Measurements from ENCODE around the gene CNIH4. TPM values are rescaled to one million over a fixed set of nuclear protein-coding genes. Genes with fewer than 3 reads are reported as not detected.

CNIH4 gene
- total and polyA plus RNA-seq, 10 of the 15 experiments (the other 5 are each of a cell fraction or from before 2014, with no cell fraction given) = 23.2 to 173 (median 51.4) TPM

DNA sequence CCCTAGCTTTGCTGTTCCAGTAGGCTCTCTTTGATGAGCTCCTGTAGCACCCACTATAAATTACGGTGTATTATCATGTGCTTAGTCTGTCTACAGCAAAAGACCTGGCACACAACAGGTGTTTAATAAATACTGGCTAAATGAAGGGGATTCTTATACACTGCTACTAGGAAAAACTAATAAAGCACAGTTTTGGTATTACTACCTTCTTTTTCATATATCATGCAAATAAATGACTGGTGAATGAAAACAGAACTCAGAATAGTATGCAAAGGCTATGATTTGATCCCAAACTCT lies 51.6 kb downstream of the CNIH4 start (continued):
- no peak for TF ChIP-seq IKZF1 (conservative IDR thresholded peaks at IDR 0.05)
- TF ChIP-seq YY1 (IDR thresholded peaks at IDR 0.05; ENCODE audit: low read depth, low read length) = no peak

DNA sequence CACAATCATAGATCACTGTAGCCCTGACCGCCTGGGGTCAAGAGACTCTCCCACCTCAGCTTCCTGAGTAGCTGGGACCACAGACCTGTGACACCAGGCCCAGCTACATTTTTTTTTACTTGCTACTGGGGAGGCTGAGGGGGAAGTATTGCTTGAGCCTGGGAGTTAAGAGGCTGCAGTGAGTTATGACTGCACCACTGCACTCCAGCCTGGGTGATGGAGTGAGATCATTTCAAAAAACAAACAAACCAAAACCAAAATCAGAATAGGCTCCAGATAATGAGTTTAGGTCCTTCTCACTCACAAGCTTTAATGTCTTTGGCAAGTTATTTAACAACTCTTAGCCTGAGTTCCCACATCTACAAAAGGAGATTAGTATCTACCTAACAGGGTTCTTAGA lies 55.1 kb downstream of the CNIH4 start:
- WGBS (ENCODE audit: insufficient coverage, insufficient replicate concordance, low lambda C conversion rate, missing lambda C conversion rate) = 100% methylated on average over 1 of the region's 1 CpG
- H3K4me2 ChIP-seq (ENCODE audit: control insufficient read depth, insufficient read depth) = no peak overlapping the region
- no peaks in the 10 kb centered on the region for H4K20me1 ChIP-seq (ENCODE audit: control insufficient read depth, insufficient read depth)
- H3K9me3 ChIP-seq (replicated peaks; ENCODE audit: control insufficient read depth, insufficient read depth, low read length) = no peaks in the 10 kb centered on the region
- no TSS peak for BruUV-seq (replicated peaks)
- no peaks in the 10 kb centered on the region for H3K4me1 ChIP-seq (ENCODE audit: control insufficient read depth, insufficient read depth, low read length)
- ChIA-PET CTCF (interaction anchor here (1.2 to 2.7 kb wide), 3 partner anchors 16 to 511 kb away, joined by 3 to 9 read pairs (median 3); no protein-coding TSS in a partner anchor), POLR2A (interaction anchor here (0.6 to 1.0 kb wide), 3 partner anchors 23 to 43 kb away, joined by 3 to 5 read pairs (median 4); partner anchors contain the start of gene WDR26), RAD21 (ENCODE audit: unreplicated experiment) (interaction anchor here (0.8 kb wide), 1 partner anchor 45 kb away, joined by 3 read pairs; no protein-coding TSS in a partner anchor), SMC1A (ENCODE audit: uncharacterized antibody, unreplicated experiment) (interaction anchor here (1.4 to 2.4 kb wide), 2 partner anchors 9 to 16 kb away, joined by 6 to 11 read pairs; no protein-coding TSS in a partner anchor)
- intact Hi-C loops (cut with micrococcal nuclease; ENCODE audit: unreplicated experiment) (no loop called here), in situ Hi-C loops (cut with MboI) (no loop called here)
- DNase-seq (ENCODE audit: low read depth, low spot score) (no peak), FAIRE-seq (no peak), ATAC-seq (peak; percentile 45)
- H3K79me2 ChIP-seq (ENCODE audit: control insufficient read depth, insufficient read depth, low read length) = no peaks in the 10 kb centered on the region; the same call in 1 of the 2 replicates
- H3K27me3 ChIP-seq (replicated peaks in 1 of 2; ENCODE audit: control insufficient read depth in 2 of 2, insufficient read depth in 2 of 2, low read length in 1 of 2) = no peaks in the 10 kb centered on the region
- peaks cover 0 to 11% of the 10 kb centered on the region in 2 experiments; a peak in 3 of 4 replicates for H3K36me3 ChIP-seq (ENCODE audit: control insufficient read depth in 2 of 2, insufficient read depth in 2 of 2, low read length in 1 of 2)
- no peak overlapping the region for H3K9ac ChIP-seq (ENCODE audit: control insufficient read depth, insufficient read depth, low read length)
- H3K4me3 ChIP-seq = no peak overlapping the region
- TF ChIP-seq POLR2AphosphoS5 (IDR thresholded peaks at IDR 0.05; ENCODE audit: low read length) = 0 out of 2 replicates have a peak, but pooled peaks have one; percentile 34
- TF ChIP-seq RFX5 (IDR thresholded peaks at IDR 0.05; ENCODE audit: low read depth, low read length) = no peak
- no peak overlapping the region for H2AFZ ChIP-seq (ENCODE audit: control insufficient read depth, low read depth, low read length)
- H3K27ac ChIP-seq (ENCODE audit: control insufficient read depth, insufficient read depth) = no peak overlapping the region; the same call in 1 of the 2 replicates

DNA sequence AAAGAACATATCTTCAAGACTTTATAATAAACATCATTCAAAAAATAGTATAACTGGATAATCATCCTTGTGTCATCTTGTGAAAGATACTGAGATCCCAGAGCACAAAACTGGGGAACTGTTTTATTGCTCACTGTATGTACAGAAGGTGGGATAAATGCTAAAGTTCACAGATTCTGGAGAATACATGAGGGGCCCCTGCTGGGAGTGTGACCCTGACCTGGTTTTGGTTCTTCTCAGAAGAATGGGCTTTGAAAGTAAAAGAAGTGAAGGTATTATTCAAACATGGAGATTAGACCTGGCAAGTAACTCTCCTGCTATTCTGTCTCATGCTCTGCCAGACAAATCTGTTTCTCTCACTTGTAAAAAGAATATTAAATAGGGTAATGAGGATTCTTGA lies 63.4 kb downstream of the CNIH4 start:
- no peak for TF ChIP-seq SIX5 (IDR thresholded peaks at IDR 0.05; ENCODE audit: low read depth, low read length, severe bottlenecking)
- 0 out of 2 replicates have a peak, but pooled peaks have one; percentile 25 for TF ChIP-seq POLR2AphosphoS2 (IDR thresholded peaks at IDR 0.05; ENCODE audit: low read depth, low read length)
- TF ChIP-seq POU2F2 (IDR thresholded peaks at IDR 0.05; ENCODE audit: borderline replicate concordance, low read depth, low read length) = no peak
- TF ChIP-seq, protein P1, sequence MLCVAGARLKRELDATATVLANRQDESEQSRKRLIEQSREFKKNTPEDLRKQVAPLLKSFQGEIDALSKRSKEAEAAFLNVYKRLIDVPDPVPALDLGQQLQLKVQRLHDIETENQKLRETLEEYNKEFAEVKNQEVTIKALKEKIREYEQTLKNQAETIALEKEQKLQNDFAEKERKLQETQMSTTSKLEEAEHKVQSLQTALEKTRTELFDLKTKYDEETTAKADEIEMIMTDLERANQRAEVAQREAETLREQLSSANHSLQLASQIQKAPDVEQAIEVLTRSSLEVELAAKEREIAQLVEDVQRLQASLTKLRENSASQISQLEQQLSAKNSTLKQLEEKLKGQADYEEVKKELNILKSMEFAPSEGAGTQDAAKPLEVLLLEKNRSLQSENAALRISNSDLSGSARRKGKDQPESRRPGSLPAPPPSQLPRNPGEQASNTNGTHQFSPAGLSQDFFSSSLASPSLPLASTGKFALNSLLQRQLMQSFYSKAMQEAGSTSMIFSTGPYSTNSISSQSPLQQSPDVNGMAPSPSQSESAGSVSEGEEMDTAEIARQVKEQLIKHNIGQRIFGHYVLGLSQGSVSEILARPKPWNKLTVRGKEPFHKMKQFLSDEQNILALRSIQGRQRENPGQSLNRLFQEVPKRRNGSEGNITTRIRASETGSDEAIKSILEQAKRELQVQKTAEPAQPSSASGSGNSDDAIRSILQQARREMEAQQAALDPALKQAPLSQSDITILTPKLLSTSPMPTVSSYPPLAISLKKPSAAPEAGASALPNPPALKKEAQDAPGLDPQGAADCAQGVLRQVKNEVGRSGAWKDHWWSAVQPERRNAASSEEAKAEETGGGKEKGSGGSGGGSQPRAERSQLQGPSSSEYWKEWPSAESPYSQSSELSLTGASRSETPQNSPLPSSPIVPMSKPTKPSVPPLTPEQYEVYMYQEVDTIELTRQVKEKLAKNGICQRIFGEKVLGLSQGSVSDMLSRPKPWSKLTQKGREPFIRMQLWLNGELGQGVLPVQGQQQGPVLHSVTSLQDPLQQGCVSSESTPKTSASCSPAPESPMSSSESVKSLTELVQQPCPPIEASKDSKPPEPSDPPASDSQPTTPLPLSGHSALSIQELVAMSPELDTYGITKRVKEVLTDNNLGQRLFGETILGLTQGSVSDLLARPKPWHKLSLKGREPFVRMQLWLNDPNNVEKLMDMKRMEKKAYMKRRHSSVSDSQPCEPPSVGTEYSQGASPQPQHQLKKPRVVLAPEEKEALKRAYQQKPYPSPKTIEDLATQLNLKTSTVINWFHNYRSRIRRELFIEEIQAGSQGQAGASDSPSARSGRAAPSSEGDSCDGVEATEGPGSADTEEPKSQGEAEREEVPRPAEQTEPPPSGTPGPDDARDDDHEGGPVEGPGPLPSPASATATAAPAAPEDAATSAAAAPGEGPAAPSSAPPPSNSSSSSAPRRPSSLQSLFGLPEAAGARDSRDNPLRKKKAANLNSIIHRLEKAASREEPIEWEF (IDR thresholded peaks at IDR 0.05; ENCODE audit: insufficient replicate concordance, low read depth, low read length) = no peak
- no peaks in the 10 kb centered on the region for H3K9me3 ChIP-seq (replicated peaks; ENCODE audit: control insufficient read depth, insufficient read depth, low read length)
- FAIRE-seq (no peak), ATAC-seq (no peak), DNase-seq (ENCODE audit: low read depth, low spot score) (no peak)
- ChIA-PET RAD21 (ENCODE audit: unreplicated experiment) (no interaction called here), SMC1A (ENCODE audit: uncharacterized antibody, unreplicated experiment) (no interaction called here), CTCF (no interaction called here), POLR2A (no interaction called here)
- no peaks in the 10 kb centered on the region for H4K20me1 ChIP-seq (ENCODE audit: control insufficient read depth, insufficient read depth)
- no TSS peak for BruUV-seq (replicated peaks)
- peaks cover 5 to 58% of the 10 kb centered on the region in 2 experiments for H3K36me3 ChIP-seq (ENCODE audit: control insufficient read depth in 2 of 2, insufficient read depth in 2 of 2, low read length in 1 of 2)
- no peaks in the 10 kb centered on the region for H3K4me1 ChIP-seq (ENCODE audit: control insufficient read depth, insufficient read depth, low read length)
- no peak overlapping the region for H3K4me2 ChIP-seq (ENCODE audit: control insufficient read depth, insufficient read depth)
- no peaks in the 10 kb centered on the region; the same call in 1 of the 2 replicates for H3K79me2 ChIP-seq (ENCODE audit: control insufficient read depth, insufficient read depth, low read length)
- H3K27ac ChIP-seq (ENCODE audit: control insufficient read depth, insufficient read depth) = no peak overlapping the region
- H3K4me3 ChIP-seq = no peak overlapping the region
- H2AFZ ChIP-seq (ENCODE audit: control insufficient read depth, low read depth, low read length) = no peak overlapping the region
- H3K27me3 ChIP-seq (replicated peaks in 1 of 2; ENCODE audit: control insufficient read depth in 2 of 2, insufficient read depth in 2 of 2, low read length in 1 of 2) = no peaks in the 10 kb centered on the region
- no peak overlapping the region for H3K9ac ChIP-seq (ENCODE audit: control insufficient read depth, insufficient read depth, low read length)
- in situ Hi-C loops (cut with MboI) (no loop called here), intact Hi-C loops (cut with micrococcal nuclease; ENCODE audit: unreplicated experiment) (no loop called here)
